ENCODE data around the gene IGFL4. TPM values are rescaled to one million over a fixed set of nuclear protein-coding genes. Genes with fewer than 3 reads are reported as not detected.
A peak's percentile ranks its signal among the peaks of the same experiment; 100 is the strongest.

The IGFL4 gene
- total and polyA plus RNA-seq, 4 experiments from 2014 or later = not detected

- H3K27ac ChIP-seq (ENCODE audit: low read depth, low read length) = no peak overlapping the region
- Mint-ChIP-seq H3K27ac (peak overlapping the region in 6 of 7 donors; percentile 72 to 92 (median 82)), H3K9me3 (peaks cover 0 to 2% (median 0%) of the 10 kb centered on the region in 8 donors), H3K36me3 (peaks cover 6 to 11% of the 10 kb centered on the region in 2 donors), H3K27me3 (no peaks in the 10 kb centered on the region), H3K4me3 (peak overlapping the region; percentile 82 to 93 (median 87)), H3K4me1 (peaks cover 22 to 27% (median 26%) of the 10 kb centered on the region in 4 donors)
- CTCF ChIA-PET (ENCODE audit: partially characterized antibody) = no interaction called here
- POLR2A ChIA-PET (ENCODE audit: partially characterized antibody) = no interaction called here
- intact Hi-C loops (cut with micrococcal nuclease) = no loop called here
- no peak overlapping the region for H3K4me3 ChIP-seq (ENCODE audit: low read length in 2 of 2)
- no peaks in the 10 kb centered on the region for H3K27me3 ChIP-seq (ENCODE audit: insufficient read depth, low read length)
- H3K9me3 ChIP-seq (ENCODE audit: control insufficient read depth in 1 of 2, low read length in 2 of 2) = no peaks in the 10 kb centered on the region
- peak; percentile 65 to 84 (median 70) for DNase-seq
- H3K36me3 ChIP-seq (ENCODE audit: insufficient read depth, low read length) = no peaks in the 10 kb centered on the region
- H3K4me1 ChIP-seq (ENCODE audit: insufficient read depth, low read length) = peaks cover 25% of the 10 kb centered on the region
Observed at GRCh38 chr19:46000491-46001246, 40.1 kb downstream of the IGFL4 start.

GRCh38 chr19:45999653-46000121, 41.1 kb downstream of the IGFL4 start:
- H3K36me3 Mint-ChIP-seq = peaks cover 6 to 7% of the 10 kb centered on the region in 2 donors
- no peaks in the 10 kb centered on the region for H3K36me3 ChIP-seq (ENCODE audit: insufficient read depth, low read length)
- ChIA-PET CTCF (ENCODE audit: partially characterized antibody) (interaction anchor here (4.6 kb wide), 1 partner anchor 11 kb away, joined by 15 read pairs; no protein-coding TSS in a partner anchor), POLR2A (ENCODE audit: partially characterized antibody) (no interaction called here)
- peaks cover 0 to 2% (median 0%) of the 10 kb centered on the region in 8 donors for H3K9me3 Mint-ChIP-seq
- H3K27me3 ChIP-seq (ENCODE audit: insufficient read depth, low read length) = no peaks in the 10 kb centered on the region
- H3K9me3 ChIP-seq (ENCODE audit: control insufficient read depth in 1 of 2, low read length in 2 of 2) = no peaks in the 10 kb centered on the region
- intact Hi-C loops (cut with micrococcal nuclease) = loop anchor here (10.0 kb wide), 2 partner anchors 205 to 415 kb away; partner anchors contain the start of genes DMWD and OPA3
- peak in 1 of 5 donors; percentile 50 for DNase-seq
- H3K4me3 ChIP-seq (ENCODE audit: low read length in 2 of 2) = no peak overlapping the region
- H3K4me3 Mint-ChIP-seq = peak overlapping the region in 5 of 8 donors; percentile 33 to 70 (median 53)
- H3K4me1 Mint-ChIP-seq = peaks cover 22 to 27% (median 26%) of the 10 kb centered on the region in 4 donors
- no peak overlapping the region for H3K27ac ChIP-seq (ENCODE audit: low read depth, low read length)
- peaks cover 26% of the 10 kb centered on the region for H3K4me1 ChIP-seq (ENCODE audit: insufficient read depth, low read length)
- peak overlapping the region in 1 of 7 donors; percentile 23 for H3K27ac Mint-ChIP-seq
- no peaks in the 10 kb centered on the region for H3K27me3 Mint-ChIP-seq

- no peaks in the 10 kb centered on the region for H3K9me3 ChIP-seq (ENCODE audit: control insufficient read depth in 1 of 2, low read length in 2 of 2)
- DNase-seq = no peak
- H3K36me3 ChIP-seq (ENCODE audit: insufficient read depth, low read length) = no peaks in the 10 kb centered on the region
- no peaks in the 10 kb centered on the region for H3K27me3 Mint-ChIP-seq
- H3K4me3 ChIP-seq (ENCODE audit: low read length in 2 of 2) = no peak overlapping the region
- intact Hi-C loops (cut with micrococcal nuclease) = loop anchor here (10.0 kb wide), 2 partner anchors 204 to 414 kb away; partner anchors contain the start of genes DMWD and OPA3
- CTCF ChIA-PET (ENCODE audit: partially characterized antibody) = interaction anchor here (0.6 to 4.6 kb wide), 2 partner anchors 12 to 405 kb away, joined by 5 to 15 read pairs; no protein-coding TSS in a partner anchor
- peak overlapping the region in 3 of 8 donors; percentile 8 to 35 (median 20) for H3K4me3 Mint-ChIP-seq
- POLR2A ChIA-PET (ENCODE audit: partially characterized antibody) = interaction anchor here (0.9 kb wide), 1 partner anchor 18 kb away, joined by 4 read pairs; no protein-coding TSS in a partner anchor
- no peaks in the 10 kb centered on the region for H3K27me3 ChIP-seq (ENCODE audit: insufficient read depth, low read length)
- peak overlapping the region in 2 of 7 donors; percentile 33 to 48 for H3K27ac Mint-ChIP-seq
- H3K36me3 Mint-ChIP-seq = peaks cover 3 to 7% of the 10 kb centered on the region in 2 donors
- H3K9me3 Mint-ChIP-seq = peaks cover 0 to 2% (median 0%) of the 10 kb centered on the region in 8 donors
- peaks cover 31% of the 10 kb centered on the region for H3K4me1 ChIP-seq (ENCODE audit: insufficient read depth, low read length)
- H3K27ac ChIP-seq (ENCODE audit: low read depth, low read length) = no peak overlapping the region
- peaks cover 22 to 27% (median 26%) of the 10 kb centered on the region in 4 donors for H3K4me1 Mint-ChIP-seq
Observed at GRCh38 chr19:45998834-45999233, 42.0 kb downstream of the IGFL4 start.

- Histone ChIP-seq H3K9me3 (ENCODE audit: control insufficient read depth in 1 of 2, low read length in 2 of 2) (no peaks in the 10 kb centered on the region), H3K27ac (ENCODE audit: low read depth, low read length) (no peak overlapping the region), H3K4me1 (ENCODE audit: insufficient read depth, low read length) (peaks cover 31% of the 10 kb centered on the region), H3K27me3 (ENCODE audit: insufficient read depth, low read length) (no peaks in the 10 kb centered on the region), H3K4me3 (ENCODE audit: low read length in 2 of 2) (no peak overlapping the region), H3K36me3 (ENCODE audit: insufficient read depth, low read length) (no peaks in the 10 kb centered on the region)
- intact Hi-C loops (cut with micrococcal nuclease) = loop anchor here (10.0 kb wide), 2 partner anchors 202 to 412 kb away; partner anchors contain the start of genes DMWD and OPA3
- no peaks in the 10 kb centered on the region for H3K27me3 Mint-ChIP-seq
- H3K4me3 Mint-ChIP-seq = peak overlapping the region in 3 of 8 donors; percentile 26 to 75 (median 62)
- no peak for DNase-seq
- H3K4me1 Mint-ChIP-seq = peaks cover 22 to 27% (median 26%) of the 10 kb centered on the region in 4 donors
- CTCF ChIA-PET (ENCODE audit: partially characterized antibody) = interaction anchor here (3.3 to 4.6 kb wide), 2 partner anchors 14 to 20 kb away, joined by 15 to 16 read pairs; no protein-coding TSS in a partner anchor
- peak overlapping the region in 4 of 7 donors; percentile 1 to 89 (median 55) for H3K27ac Mint-ChIP-seq
- peaks cover 3 to 7% of the 10 kb centered on the region in 2 donors for H3K36me3 Mint-ChIP-seq
- POLR2A ChIA-PET (ENCODE audit: partially characterized antibody) = no interaction called here
- H3K9me3 Mint-ChIP-seq = peaks cover 0 to 2% (median 0%) of the 10 kb centered on the region in 8 donors
Observed at GRCh38 chr19:45996933-45997332, 43.9 kb downstream of the IGFL4 start.

- Histone ChIP-seq H3K4me1 (ENCODE audit: insufficient read depth, low read length) (peaks cover 31% of the 10 kb centered on the region), H3K4me3 (ENCODE audit: low read length in 2 of 2) (peak overlapping the region; percentile 75 to 78), H3K27me3 (ENCODE audit: insufficient read depth, low read length) (no peaks in the 10 kb centered on the region), H3K27ac (ENCODE audit: low read depth, low read length) (peak overlapping the region; percentile 88), H3K9me3 (ENCODE audit: control insufficient read depth in 1 of 2, low read length in 2 of 2) (no peaks in the 10 kb centered on the region), H3K36me3 (ENCODE audit: insufficient read depth, low read length) (no peaks in the 10 kb centered on the region)
- Mint-ChIP-seq H3K4me3 (no peak overlapping the region), H3K27ac (peak overlapping the region in 1 of 7 donors; percentile 75), H3K9me3 (no peaks in the 10 kb centered on the region), H3K36me3 (peaks cover 3 to 7% of the 10 kb centered on the region in 2 donors), H3K4me1 (peaks cover 16 to 26% (median 24%) of the 10 kb centered on the region in 4 donors), H3K27me3 (peaks cover 0 to 2% of the 10 kb centered on the region in 2 donors)
- ChIA-PET CTCF (ENCODE audit: partially characterized antibody) (interaction anchor here (1.0 to 4.6 kb wide), 5 partner anchors 15 to 227 kb away, joined by 3 to 16 read pairs (median 4); partner anchors contain the start of gene SIX5), POLR2A (ENCODE audit: partially characterized antibody) (interaction anchor here (0.9 to 2.9 kb wide), 14 partner anchors 12 to 994 kb away, joined by 3 to 11 read pairs (median 4); partner anchors contain the start of genes DMWD, FOXA3, IRF2BP1 and MYPOP)
- DNase-seq = no peak
- intact Hi-C loops (cut with micrococcal nuclease) = loop anchor here (1.0 to 10.0 kb wide), 8 partner anchors 19 to 411 kb away; partner anchors contain the start of genes DMWD, IRF2BP1, MYPOP and OPA3
Observed at GRCh38 chr19:45995715-45996385, 45.0 kb downstream of the IGFL4 start.

GRCh38 chr19:45994998-45995714, 45.6 kb downstream of the IGFL4 start, which contains the start of gene CCDC61:
TSS of gene CCDC61 (plus strand) at chr19:45995467. CDS start at chr19:46003019, 7,552 bp downstream.
- ChIA-PET CTCF (ENCODE audit: partially characterized antibody) (interaction anchor here (1.0 to 4.6 kb wide), 5 partner anchors 15 to 226 kb away, joined by 3 to 16 read pairs (median 4); partner anchors contain the start of gene SIX5), POLR2A (ENCODE audit: partially characterized antibody) (interaction anchor here (0.9 to 2.9 kb wide), 15 partner anchors 12 to 993 kb away, joined by 3 to 11 read pairs (median 4); partner anchors contain the start of genes DMWD, FOXA3, IRF2BP1 and MYPOP)
- H3K9me3 ChIP-seq (ENCODE audit: control insufficient read depth in 1 of 2, low read length in 2 of 2) = no peaks in the 10 kb centered on the region
- H3K4me1 ChIP-seq (ENCODE audit: insufficient read depth, low read length) = peaks cover 25% of the 10 kb centered on the region
- Mint-ChIP-seq H3K4me3 (peak within 1 kb of the TSS in 2 of 8 donors; percentile 26 to 51), H3K27ac (peak within 1 kb of the TSS in 1 of 7 donors; percentile 75), H3K27me3 (peaks cover 2 to 6% of the 10 kb centered on the region in 2 donors), H3K9me3 (no peaks in the 10 kb centered on the region), H3K36me3 (peaks cover 3 to 7% of the 10 kb centered on the region in 2 donors), H3K4me1 (peaks cover 9 to 19% (median 17%) of the 10 kb centered on the region in 4 donors)
- intact Hi-C loops (cut with micrococcal nuclease) = loop anchor here (1.0 to 10.0 kb wide), 8 partner anchors 20 to 410 kb away; partner anchors contain the start of genes DMWD, IRF2BP1, MYPOP and OPA3
- peak within 1 kb of the TSS; percentile 75 to 78 for H3K4me3 ChIP-seq (ENCODE audit: low read length in 2 of 2)
- no peaks in the 10 kb centered on the region for H3K36me3 ChIP-seq (ENCODE audit: insufficient read depth, low read length)
- H3K27ac ChIP-seq (ENCODE audit: low read depth, low read length) = peak within 1 kb of the TSS; percentile 88
- H3K27me3 ChIP-seq (ENCODE audit: insufficient read depth, low read length) = no peaks in the 10 kb centered on the region
- DNase-seq = peak; percentile 99 to 100 (median 99)

All from CD4-positive, alpha-beta memory T cell (primary cell).